Activated naive CD8-positive, alpha-beta T cell (primary cell): ENCODE data around the gene STIM2.
A peak's percentile ranks its signal among the peaks of the same experiment; 100 is the strongest.

Experiments
- H3K27ac Mint-ChIP-seq: one replicate; pipeline ENCODE4 v1.8.0; 2021; ENCODE audit warnings: mixed read lengths
- H3K27me3 Mint-ChIP-seq: one replicate; pipeline ENCODE4 v1.8.0; 2021; ENCODE audit warnings: mixed read lengths
- H3K36me3 Mint-ChIP-seq: one replicate; pipeline ENCODE4 v1.8.0; 2021; ENCODE audit warnings: mixed read lengths
- H3K4me1 Mint-ChIP-seq: one replicate; pipeline ENCODE4 v1.8.0; 2021; ENCODE audit warnings: low read depth, mixed read lengths
- H3K4me3 Mint-ChIP-seq: one replicate; pipeline ENCODE4 v1.8.0; 2021; ENCODE audit warnings: mild to moderate bottlenecking, mixed read lengths
- H3K9me3 Mint-ChIP-seq: one replicate; pipeline ENCODE4 v1.8.0; 2021; ENCODE audit warnings: low read depth, mixed read lengths

Gene STIM2

GRCh38 chr4:26871611-26872010 lies 11.0 kb downstream of the STIM2 start:
- Mint-ChIP-seq H3K27ac (peak overlapping the region; percentile 61), H3K27me3 (no peaks in the 10 kb centered on the region), H3K4me3 (no peak overlapping the region), H3K9me3 (no peaks in the 10 kb centered on the region), H3K4me1 (peaks cover 79% of the 10 kb centered on the region), H3K36me3 (peaks cover 7% of the 10 kb centered on the region)

- peaks cover 11% of the 10 kb centered on the region for H3K36me3 Mint-ChIP-seq
- peak overlapping the region; percentile 77 for H3K4me3 Mint-ChIP-seq
- peaks cover 82% of the 10 kb centered on the region for H3K4me1 Mint-ChIP-seq
- H3K27ac Mint-ChIP-seq = peak overlapping the region; percentile 90
- no peaks in the 10 kb centered on the region for H3K27me3 Mint-ChIP-seq
- peaks cover 1% of the 10 kb centered on the region for H3K9me3 Mint-ChIP-seq
Observed at GRCh38 chr4:26873391-26874026, 12.9 kb downstream of the STIM2 start.

- Mint-ChIP-seq H3K4me3 (no peak overlapping the region), H3K36me3 (peaks cover 13% of the 10 kb centered on the region), H3K9me3 (peaks cover 4% of the 10 kb centered on the region), H3K27me3 (no peaks in the 10 kb centered on the region), H3K4me1 (peaks cover 82% of the 10 kb centered on the region), H3K27ac (peak overlapping the region; percentile 50)
Observed at GRCh38 chr4:26874110-26874509, 13.5 kb downstream of the STIM2 start.

GRCh38 chr4:26877406-26877805 lies 16.8 kb downstream of the STIM2 start:
- no peaks in the 10 kb centered on the region for H3K27me3 Mint-ChIP-seq
- peaks cover 4% of the 10 kb centered on the region for H3K9me3 Mint-ChIP-seq
- H3K4me3 Mint-ChIP-seq = peak overlapping the region; percentile 39
- peaks cover 79% of the 10 kb centered on the region for H3K4me1 Mint-ChIP-seq
- peak overlapping the region; percentile 96 for H3K27ac Mint-ChIP-seq
- H3K36me3 Mint-ChIP-seq = peaks cover 9% of the 10 kb centered on the region

DNA sequence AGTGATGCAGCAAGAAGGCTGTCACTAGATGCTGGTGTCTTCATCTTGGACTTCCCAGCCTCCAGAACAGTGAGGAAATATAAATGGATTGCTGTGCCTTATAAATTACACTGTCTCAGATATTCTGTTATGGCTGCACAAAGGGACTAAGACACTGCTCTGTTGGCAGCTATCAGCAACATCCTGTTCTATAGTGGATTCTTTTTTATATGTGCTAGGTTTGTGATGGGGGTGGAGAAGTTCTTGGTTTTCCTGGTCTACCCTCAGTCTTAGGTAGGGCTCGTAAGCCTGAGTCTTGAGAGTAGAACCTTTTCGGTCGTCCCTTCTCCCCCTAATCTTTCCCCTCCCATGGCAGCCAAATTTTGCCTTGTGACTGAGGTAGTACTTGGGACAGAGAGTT lies 17.3 kb downstream of the STIM2 start:
- Mint-ChIP-seq H3K27me3 (no peaks in the 10 kb centered on the region), H3K4me1 (peaks cover 78% of the 10 kb centered on the region), H3K9me3 (peaks cover 4% of the 10 kb centered on the region), H3K4me3 (peak overlapping the region; percentile 59), H3K27ac (peak overlapping the region; percentile 96), H3K36me3 (peaks cover 9% of the 10 kb centered on the region)

GRCh38 chr4:26878794-26879391 lies 18.3 kb downstream of the STIM2 start:
- H3K27ac Mint-ChIP-seq = peak overlapping the region; percentile 96
- H3K27me3 Mint-ChIP-seq = no peaks in the 10 kb centered on the region
- peaks cover 4% of the 10 kb centered on the region for H3K9me3 Mint-ChIP-seq
- H3K36me3 Mint-ChIP-seq = peaks cover 6% of the 10 kb centered on the region
- H3K4me1 Mint-ChIP-seq = peaks cover 78% of the 10 kb centered on the region
- peak overlapping the region; percentile 59 for H3K4me3 Mint-ChIP-seq

- peaks cover 80% of the 10 kb centered on the region for H3K4me1 Mint-ChIP-seq
- no peaks in the 10 kb centered on the region for H3K27me3 Mint-ChIP-seq
- H3K36me3 Mint-ChIP-seq = peaks cover 6% of the 10 kb centered on the region
- H3K4me3 Mint-ChIP-seq = peak overlapping the region; percentile 24
- peak overlapping the region; percentile 96 for H3K27ac Mint-ChIP-seq
- H3K9me3 Mint-ChIP-seq = peaks cover 4% of the 10 kb centered on the region
Observed at GRCh38 chr4:26879805-26880204, 19.2 kb downstream of the STIM2 start.

- Mint-ChIP-seq H3K36me3 (no peaks in the 10 kb centered on the region), H3K4me1 (peaks cover 82% of the 10 kb centered on the region), H3K27ac (peak overlapping the region; percentile 96), H3K9me3 (no peaks in the 10 kb centered on the region), H3K4me3 (peak overlapping the region; percentile 81), H3K27me3 (no peaks in the 10 kb centered on the region)
Observed at GRCh38 chr4:26884026-26884425, 23.4 kb downstream of the STIM2 start.

DNA sequence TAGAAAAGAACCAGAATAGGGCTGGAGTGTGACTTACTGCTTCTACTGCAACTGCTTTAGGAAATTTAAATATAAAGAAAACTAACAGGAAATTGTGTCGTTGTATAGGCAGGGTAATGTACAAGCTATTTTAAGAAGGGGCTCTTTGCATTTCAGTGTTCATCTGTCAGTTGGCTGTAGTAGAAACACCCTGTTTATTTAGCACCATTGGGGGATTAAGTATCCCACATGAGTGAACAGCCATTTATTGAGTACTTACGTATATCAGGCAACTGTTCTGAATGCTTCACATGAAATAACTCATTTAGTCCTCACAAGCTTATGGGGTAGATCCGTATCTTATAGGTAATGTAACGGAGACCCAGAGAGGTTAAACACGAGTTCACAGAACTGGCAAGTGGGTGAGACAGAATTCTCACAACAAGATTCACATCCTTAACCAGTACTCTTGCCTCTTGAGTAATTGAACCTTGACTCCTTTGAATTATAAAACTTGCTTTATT lies 23.9 kb downstream of the STIM2 start:
- Mint-ChIP-seq H3K27me3 (no peaks in the 10 kb centered on the region), H3K9me3 (no peaks in the 10 kb centered on the region), H3K36me3 (no peaks in the 10 kb centered on the region), H3K27ac (peak overlapping the region; percentile 96), H3K4me1 (peaks cover 81% of the 10 kb centered on the region), H3K4me3 (peak overlapping the region; percentile 81)

- H3K9me3 Mint-ChIP-seq = no peaks in the 10 kb centered on the region
- H3K36me3 Mint-ChIP-seq = peaks cover 2% of the 10 kb centered on the region
- H3K27ac Mint-ChIP-seq = peak overlapping the region; percentile 96
- peaks cover 79% of the 10 kb centered on the region for H3K4me1 Mint-ChIP-seq
- H3K4me3 Mint-ChIP-seq = peak overlapping the region; percentile 76
- no peaks in the 10 kb centered on the region for H3K27me3 Mint-ChIP-seq
Observed at GRCh38 chr4:26885912-26886274, 25.3 kb downstream of the STIM2 start.

GRCh38 chr4:26887143-26887542 lies 26.5 kb downstream of the STIM2 start:
- Mint-ChIP-seq H3K4me3 (peak overlapping the region; percentile 76), H3K27ac (peak overlapping the region; percentile 96), H3K27me3 (no peaks in the 10 kb centered on the region), H3K36me3 (peaks cover 2% of the 10 kb centered on the region), H3K9me3 (no peaks in the 10 kb centered on the region), H3K4me1 (peaks cover 80% of the 10 kb centered on the region)

GRCh38 chr4:26887809-26888208 lies 27.2 kb downstream of the STIM2 start:
- Mint-ChIP-seq H3K4me3 (no peak overlapping the region), H3K36me3 (peaks cover 6% of the 10 kb centered on the region), H3K27me3 (no peaks in the 10 kb centered on the region), H3K4me1 (peaks cover 81% of the 10 kb centered on the region), H3K27ac (peak overlapping the region; percentile 67), H3K9me3 (no peaks in the 10 kb centered on the region)

DNA sequence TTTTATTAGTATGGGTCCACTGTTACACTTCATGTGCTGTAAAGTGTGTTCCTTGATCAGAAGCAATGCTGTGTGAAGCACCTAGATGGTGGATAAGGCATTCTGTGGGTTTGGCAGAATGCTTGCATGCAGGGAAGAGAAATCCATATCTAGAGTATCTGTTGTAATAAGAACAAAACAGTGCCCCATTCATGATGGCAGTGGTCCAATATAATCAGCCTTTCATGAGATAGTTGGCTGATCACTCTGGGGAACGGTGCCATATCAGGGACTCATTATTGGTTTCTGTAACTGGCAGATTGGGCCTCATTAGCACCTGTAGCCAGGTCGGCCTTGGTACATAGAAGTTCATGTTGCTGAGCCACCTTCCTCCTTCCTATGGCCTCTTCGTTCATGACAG lies 28.7 kb downstream of the STIM2 start:
- Mint-ChIP-seq H3K4me3 (no peak overlapping the region), H3K9me3 (no peaks in the 10 kb centered on the region), H3K27ac (no peak overlapping the region), H3K4me1 (peaks cover 77% of the 10 kb centered on the region), H3K36me3 (peaks cover 6% of the 10 kb centered on the region), H3K27me3 (no peaks in the 10 kb centered on the region)

DNA sequence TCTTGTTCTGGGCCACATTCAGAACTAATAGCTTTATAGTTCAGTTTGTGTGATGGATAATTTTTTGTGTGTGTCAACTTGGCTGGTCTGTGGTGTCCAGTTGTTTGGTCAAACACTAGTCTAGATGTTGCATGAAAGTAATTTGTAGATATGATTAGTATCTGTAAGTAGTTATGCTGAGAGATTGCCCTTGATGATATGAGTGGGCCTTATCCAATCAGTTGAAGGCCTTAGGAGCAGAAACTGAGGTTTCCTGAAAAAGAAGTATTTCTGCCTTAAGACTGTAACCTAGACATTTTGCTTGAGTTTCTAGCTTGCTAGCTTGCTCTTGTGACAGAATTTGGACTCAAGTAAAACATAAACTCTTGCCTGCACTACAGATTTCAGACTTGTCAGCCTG lies 30.4 kb downstream of the STIM2 start:
- Mint-ChIP-seq H3K27ac (no peak overlapping the region), H3K36me3 (peaks cover 7% of the 10 kb centered on the region), H3K9me3 (no peaks in the 10 kb centered on the region)

DNA sequence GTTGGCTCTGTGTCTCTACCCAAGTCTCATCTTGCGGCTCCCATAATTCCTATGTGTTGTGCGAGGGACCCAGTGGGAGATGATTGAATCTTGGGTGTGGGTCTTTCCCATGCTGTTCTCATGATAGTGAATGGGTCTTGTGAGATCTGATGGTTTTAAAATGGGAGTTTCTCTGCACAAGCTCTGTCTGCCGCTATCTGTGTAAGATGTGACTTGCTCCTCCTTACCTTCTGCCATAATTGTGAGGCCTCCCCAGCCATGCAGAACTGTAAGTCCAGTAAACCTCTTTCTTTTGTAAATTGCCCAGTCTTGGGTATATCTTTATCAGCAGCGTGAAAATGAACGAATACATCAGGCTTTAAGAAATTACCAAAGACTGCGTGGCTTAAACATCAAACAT lies 31.2 kb downstream of the STIM2 start:
- H3K4me3 Mint-ChIP-seq = no peak overlapping the region
- peak overlapping the region; percentile 50 for H3K27ac Mint-ChIP-seq
- no peaks in the 10 kb centered on the region for H3K27me3 Mint-ChIP-seq
- H3K4me1 Mint-ChIP-seq = peaks cover 70% of the 10 kb centered on the region
- H3K9me3 Mint-ChIP-seq = no peaks in the 10 kb centered on the region
- peaks cover 12% of the 10 kb centered on the region for H3K36me3 Mint-ChIP-seq

More for the DNA sequence above, 30.4 kb downstream of the STIM2 start:
- Mint-ChIP-seq H3K4me3 (no peak overlapping the region), H3K4me1 (peaks cover 73% of the 10 kb centered on the region), H3K27me3 (no peaks in the 10 kb centered on the region)
